CD4-positive, alpha-beta T cell treated with Interleukin-4 for 4 hours (primary cell): ENCODE data around the gene ABCA4.

Experiments used
- DNase-seq: peaks from one replicate; pipeline ENCODE4 v3.0.0-alpha.2; 2020

The ABCA4 gene

GRCh38 chr1:94079989-94080388 is 41.0 kb downstream of the ABCA4 start:
- DNase-seq = no peak

GRCh38 chr1:94079080-94079940 is 41.6 kb downstream of the ABCA4 start:
- DNase-seq = no peak

GRCh38 chr1:94072840-94073522 is 48.0 kb downstream of the ABCA4 start:
- no peak for DNase-seq

GRCh38 chr1:94071976-94072375 is 49.0 kb downstream of the ABCA4 start:
- no peak for DNase-seq

GRCh38 chr1:94071391-94071790 is 49.6 kb downstream of the ABCA4 start:
- no peak for DNase-seq

GRCh38 chr1:94070865-94071264 is 50.1 kb downstream of the ABCA4 start:
- no peak for DNase-seq

- DNase-seq = no peak
Observed at GRCh38 chr1:94069919-94070285, 51.0 kb downstream of the ABCA4 start.

GRCh38 chr1:94068999-94069918 is 51.7 kb downstream of the ABCA4 start:
- DNase-seq = no peak

GRCh38 chr1:94068096-94068998 is 52.6 kb downstream of the ABCA4 start:
- no peak for DNase-seq

- no peak for DNase-seq
Observed at GRCh38 chr1:94067196-94067595, 53.8 kb downstream of the ABCA4 start.

- no peak for DNase-seq
Observed at GRCh38 chr1:94063379-94063778, 57.6 kb downstream of the ABCA4 start.

- DNase-seq = peak; percentile 8
Observed at GRCh38 chr1:94061513-94062443, 59.2 kb downstream of the ABCA4 start.

- no peak for DNase-seq
Observed at GRCh38 chr1:94060720-94061119, 60.2 kb downstream of the ABCA4 start.

GRCh38 chr1:94058766-94059165 is 62.2 kb downstream of the ABCA4 start:
- DNase-seq = no peak

- no peak for DNase-seq
Observed at GRCh38 chr1:94056996-94057395, 64.0 kb downstream of the ABCA4 start.

GRCh38 chr1:94056171-94056570 is 64.8 kb downstream of the ABCA4 start:
- no peak for DNase-seq

- no peak for DNase-seq
Observed at GRCh38 chr1:94055459-94056122, 65.4 kb downstream of the ABCA4 start.

GRCh38 chr1:94050675-94051074 is 70.3 kb downstream of the ABCA4 start:
- no peak for DNase-seq

- no peak for DNase-seq
Observed at GRCh38 chr1:94050254-94050653, 70.7 kb downstream of the ABCA4 start.

- DNase-seq = no peak
Observed at GRCh38 chr1:94049791-94050190, 71.2 kb downstream of the ABCA4 start.
